Upper lobe of left lung (tissue), 6 donors: ENCODE data around the gene F11. TPM values are rescaled to one million over a fixed set of nuclear protein-coding genes. Genes with fewer than 3 reads are reported as not detected.
A peak's percentile ranks its signal among the peaks of the same experiment; 100 is the strongest.

Experiments used
- ATAC-seq, 2 donors: fragments of 200-7000 bp; cut with Tn5 transposase; one replicate each; pipeline ENCODE4 v1.9.1; 2022; ENCODE audit warnings: mild to moderate bottlenecking in 2 of 2, moderate library complexity in 2 of 2; ENCODE audit not compliant: low FRiP score in 2 of 2
- DNase-seq, 2 donors: peaks; one replicate each; pipeline ENCODE4 v3.0.0-alpha.2; 2019 to 2020
- H3K27ac ChIP-seq, 4 donors: fragments of 200-600 bp; sonication (generic); one replicate each; pipeline ENCODE4 v1.5.1; 2016 to 2019
- H3K27me3 ChIP-seq, 4 donors: fragments of 200-600 bp; sonication (generic); one replicate each; pipeline ENCODE4 v1.5.1; 2017 to 2019
- H3K36me3 ChIP-seq, 4 donors: fragments of 200-600 bp; sonication (generic); one replicate each; pipeline ENCODE4 v1.5.1; 2016 to 2019
- H3K4me1 ChIP-seq, 4 donors: fragments of 200-600 bp; sonication (generic); one replicate each; pipeline ENCODE4 v1.5.1; 2018 to 2019
- H3K4me3 ChIP-seq, 4 donors: fragments of 200-600 bp; sonication (generic); one replicate each; pipeline ENCODE4 v1.5.1; 2017 to 2019; ENCODE audit warnings: mild to moderate bottlenecking in 2 of 4, moderate library complexity in 1 of 4
- H3K9me3 ChIP-seq, 4 donors: fragments of 200-600 bp; sonication (generic); one replicate each; pipeline ENCODE4 v1.5.1; 2018 to 2019
- CTCF ChIP-seq, 6 experiments: fragments of 450-650 bp in 4 of 6; fragments of 200-600 bp in 2 of 6; sonication (generic) in 2 of 6; IDR thresholded peaks; one replicate each; pipeline ENCODE4 v1.5.1; 2016 to 2019; ENCODE audit warnings: antibody characterized with exemption in 6 of 6
- EP300 ChIP-seq, 4 donors: sonication (generic); formaldehyde crosslinking; IDR thresholded peaks; one replicate each; pipeline ENCODE4 v1.5.1; 2017; ENCODE audit warnings: antibody characterized with exemption in 4 of 4, control low read depth in 2 of 4
- POLR2A ChIP-seq, 4 donors: fragments of 450-650 bp; IDR thresholded peaks; one replicate each; pipeline ENCODE4 v1.5.1; 2016 to 2017; ENCODE audit warnings: antibody characterized with exemption in 4 of 4, mild to moderate bottlenecking in 2 of 4
- POLR2AphosphoS5 ChIP-seq, 2 donors: sonication (generic); formaldehyde crosslinking; IDR thresholded peaks; one replicate each; pipeline ENCODE4 v1.5.1; 2017; ENCODE audit warnings: antibody characterized with exemption in 2 of 2
- WGBS, 2 donors: methylation state at CpG; one replicate each; pipeline ENCODE4 v1.1.5; 2017 to 2018; 5-methylcytosine and 5-hydroxymethylcytosine counted together
- total RNA-seq, 6 donors: library from RNA; depleted of rRNA in 4 of 6; stranded (reverse); fragments of >200 nt in 4 of 6; gene quantifications; one replicate each; pipeline versions ENCODE4 v1.1.0 to v1.2.1, GENCODE V29; 2016 to 2021
- donor health status: DM: no; HTN: no; CAD: no; lungs with moderate emphysema.
- donor health status: DM: no; HTN: yes; CAD: no; lungs with severe emphysema.

F11 gene
- total RNA-seq, 6 donors from 2014 or later = 5.6 to 39.8 (median 7.3) TPM

DNA sequence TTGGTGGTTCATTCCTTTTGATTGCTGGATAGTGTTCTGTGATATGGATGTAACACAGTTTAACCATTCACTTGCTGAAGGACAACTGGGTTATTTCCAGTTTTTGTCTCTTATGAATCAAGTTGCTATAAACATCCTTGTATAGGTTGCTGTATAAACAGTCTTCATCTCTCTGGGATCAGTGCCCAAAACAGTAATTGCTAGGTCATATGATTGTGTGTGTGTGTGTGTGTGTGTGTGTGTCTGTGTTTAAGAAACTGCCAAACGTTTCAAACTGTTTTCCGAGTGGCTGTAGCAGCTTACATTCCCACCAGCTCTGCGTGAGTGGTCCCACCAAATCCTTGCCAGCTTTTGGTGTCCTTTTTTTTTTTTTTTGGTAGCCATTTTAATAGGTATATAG is 60.4 kb downstream of the F11 start:
- no peak for DNase-seq
- Histone ChIP-seq H3K4me3 (no peak overlapping the region), H3K27me3 (no peaks in the 10 kb centered on the region), H3K9me3 (peaks cover 0 to 4% (median 0%) of the 10 kb centered on the region in 4 donors), H3K4me1 (no peaks in the 10 kb centered on the region), H3K27ac (no peak overlapping the region), H3K36me3 (no peaks in the 10 kb centered on the region)
- ATAC-seq = no peak
- TF ChIP-seq EP300 (IDR thresholded peaks at IDR 0.05) = no peak
- no peak for TF ChIP-seq POLR2A (IDR thresholded peaks at IDR 0.05)
- TF ChIP-seq POLR2AphosphoS5 (IDR thresholded peaks at IDR 0.05) = no peak
- TF ChIP-seq CTCF (IDR thresholded peaks at IDR 0.05) = no peak
- 34 to 58% methylated on average over 3 of the region's 3 CpGs for WGBS, 2 donors

GRCh38 chr4:186329372-186329771 is 63.4 kb downstream of the F11 start:
- Histone ChIP-seq H3K4me1 (no peaks in the 10 kb centered on the region), H3K9me3 (peaks cover 0 to 15% (median 3%) of the 10 kb centered on the region in 4 donors), H3K4me3 (no peak overlapping the region), H3K27ac (no peak overlapping the region), H3K27me3 (no peaks in the 10 kb centered on the region), H3K36me3 (no peaks in the 10 kb centered on the region)
- WGBS, 2 donors = 91 to 94% methylated on average over 15 of the region's 15 CpGs
- DNase-seq (peak in 1 of 2 donors; percentile 58), ATAC-seq (no peak)
- TF ChIP-seq POLR2A (IDR thresholded peaks at IDR 0.05) = no peak

DNA sequence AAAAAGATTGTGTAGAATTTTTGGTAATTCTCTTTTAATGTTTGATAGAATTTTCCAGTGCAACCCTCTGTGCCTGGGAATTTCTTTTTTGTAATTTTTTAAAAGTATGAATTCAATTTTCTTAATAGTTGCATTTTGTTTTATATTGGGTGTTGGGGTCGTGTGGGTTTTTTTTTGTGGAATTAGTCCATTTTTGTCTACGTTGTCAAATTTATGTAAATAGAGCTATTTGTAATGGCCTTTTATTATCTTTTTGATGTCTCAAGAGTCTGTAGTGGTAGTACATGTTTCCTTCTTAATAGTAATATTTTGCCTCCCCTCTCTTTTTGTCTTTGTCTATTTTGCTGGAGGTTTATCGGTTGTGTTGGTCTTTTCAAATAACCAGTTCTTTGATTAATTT is 64.4 kb downstream of the F11 start:
- 94 to 95% methylated on average over 3 of the region's 3 CpGs for WGBS, 2 donors
- no peak for ATAC-seq

DNA sequence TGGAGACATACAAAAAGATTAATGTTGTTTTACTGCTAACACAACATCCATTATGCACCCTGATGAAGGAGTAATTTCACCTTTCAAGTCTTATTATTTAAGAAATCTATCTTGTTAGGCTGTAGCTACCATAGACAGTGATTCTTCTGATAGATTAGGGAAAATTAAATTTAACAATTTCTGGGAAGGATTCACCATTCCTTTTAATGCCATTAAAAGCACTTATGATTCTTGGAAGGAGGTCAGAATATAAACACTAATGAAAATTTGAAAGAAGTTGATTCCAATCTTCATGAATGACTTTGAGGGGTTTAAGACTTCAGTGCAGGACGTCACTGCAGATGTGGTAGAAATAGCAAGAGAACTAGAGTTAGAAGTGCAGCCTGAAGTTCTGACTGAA is 69.8 kb downstream of the F11 start:
- WGBS, 2 donors = 40 to 53% methylated on average over 1 of the region's 1 CpG
- ATAC-seq (no peak), DNase-seq (no peak)
- no peak overlapping the region for H3K4me3 ChIP-seq
- no peaks in the 10 kb centered on the region for H3K27me3 ChIP-seq
- no peak for TF ChIP-seq EP300 (IDR thresholded peaks at IDR 0.05)
- no peak for TF ChIP-seq CTCF (IDR thresholded peaks at IDR 0.05)
- TF ChIP-seq POLR2A (IDR thresholded peaks at IDR 0.05) = no peak
- TF ChIP-seq POLR2AphosphoS5 (IDR thresholded peaks at IDR 0.05) = no peak
- H3K27ac ChIP-seq = no peak overlapping the region
- H3K9me3 ChIP-seq = peaks cover 0 to 15% (median 3%) of the 10 kb centered on the region in 4 donors
- H3K4me1 ChIP-seq = no peaks in the 10 kb centered on the region
- no peaks in the 10 kb centered on the region for H3K36me3 ChIP-seq

More for the DNA sequence above, 64.4 kb downstream of the F11 start:
- Histone ChIP-seq H3K4me1 (no peaks in the 10 kb centered on the region), H3K9me3 (peaks cover 0 to 15% (median 3%) of the 10 kb centered on the region in 4 donors), H3K27me3 (no peaks in the 10 kb centered on the region), H3K4me3 (no peak overlapping the region), H3K27ac (no peak overlapping the region), H3K36me3 (no peaks in the 10 kb centered on the region)
- DNase-seq = no peak
- TF ChIP-seq POLR2AphosphoS5 (IDR thresholded peaks at IDR 0.05) = no peak
- TF ChIP-seq POLR2A (IDR thresholded peaks at IDR 0.05) = no peak
- no peak for TF ChIP-seq EP300 (IDR thresholded peaks at IDR 0.05)
- TF ChIP-seq CTCF (IDR thresholded peaks at IDR 0.05) = no peak

Other genes starting within 250 kb of the F11 start
- gene TLR3, start 197.0 kb upstream of the F11 start, total RNA-seq = 10 to 100 TPM in 4 of 6 donors, 1 to 10 TPM in 2; 1.9 to 20.0 (median 14.4) TPM
- 10 to 100 TPM; 11.0 to 43.5 (median 19.2) TPM for gene FAM149A, start 161.5 kb upstream of the F11 start, total RNA-seq
- 10 to 100 TPM; 30.7 to 44.7 (median 33.1) TPM for gene CYP4V2, start 74.6 kb upstream of the F11 start, total RNA-seq
- 1 to 10 TPM in 2 of 6 donors, under 1 TPM in 3, not detected in 1; 0.40 to 4.7 (median 0.89) TPM for gene KLKB1, start 38.7 kb upstream of the F11 start, total RNA-seq